CD4-positive, alpha-beta T cell treated with Interleukin-2 at 100 ng/mL for 4 hours (primary cell): ENCODE results near the gene AGXT.

Experiments used
- DNase-seq: peaks from one replicate; pipeline ENCODE4 v3.0.0-alpha.2; 2020; ENCODE audit warnings: low spot score

AGXT gene

GRCh38 chr2:240899468-240899865, 30.8 kb downstream of the AGXT start:
- no peak for DNase-seq

GRCh38 chr2:240900141-240900860, 31.7 kb downstream of the AGXT start:
- DNase-seq, result no peak

GRCh38 chr2:240901986-240902614, 33.5 kb downstream of the AGXT start:
- DNase-seq, result no peak

- DNase-seq, result no peak
Observed at GRCh38 chr2:240902615-240903041, 34.0 kb downstream of the AGXT start.

GRCh38 chr2:240903191-240904060, 34.8 kb downstream of the AGXT start:
- DNase-seq, result no peak

GRCh38 chr2:240904216-240905175, 35.9 kb downstream of the AGXT start:
- DNase-seq, result no peak

GRCh38 chr2:240905176-240905781, 36.7 kb downstream of the AGXT start:
- DNase-seq, result no peak

GRCh38 chr2:240906141-240906910, 37.7 kb downstream of the AGXT start, which contains the start of gene CROCC2:
CROCC2 (plus strand) TSS chr2:240906336; CDS start chr2:240906514, 178 bp downstream.
- no peak for DNase-seq

GRCh38 chr2:240906911-240907590, 38.4 kb downstream of the AGXT start:
- no peak for DNase-seq

- no peak for DNase-seq
Observed at GRCh38 chr2:240909216-240909974, 40.8 kb downstream of the AGXT start.

- DNase-seq, result no peak
Observed at GRCh38 chr2:240911641-240912265, 43.1 kb downstream of the AGXT start.

- no peak for DNase-seq
Observed at GRCh38 chr2:240912878-240913809, 44.5 kb downstream of the AGXT start.

- peak; percentile 39 for DNase-seq
Observed at GRCh38 chr2:240913810-240914644, 45.4 kb downstream of the AGXT start.

GRCh38 chr2:240914645-240915525, 46.3 kb downstream of the AGXT start:
- no peak for DNase-seq
